Hepatocyte (in vitro differentiated cells): ENCODE measurements around the gene SMIM22. TPM values are rescaled to one million over a fixed set of nuclear protein-coding genes. Genes with fewer than 3 reads are reported as not detected.
A peak's percentile ranks its signal among the peaks of the same experiment; 100 is the strongest.

Source experiments
- DNase-seq: peaks from one replicate; pipeline ENCODE4 v3.0.0-alpha.2; 2016; ENCODE audit warnings: low spot score
- H2AFZ ChIP-seq: fragments of 200-600 bp; sonication (generic); 2 replicates; pipeline ENCODE4 v1.6.0; 2016; ENCODE audit warnings: antibody characterized with exemption, mild to moderate bottlenecking
- H3K27ac ChIP-seq: fragments of 200-600 bp; sonication (generic); 2 replicates; pipeline ENCODE4 v1.5.1; 2016; ENCODE audit warnings: mild to moderate bottlenecking
- H3K27me3 ChIP-seq: fragments of 200-600 bp; sonication (generic); 2 replicates; pipeline ENCODE4 v1.6.1; 2016
- H3K36me3 ChIP-seq: fragments of 200-600 bp; sonication (generic); replicated peaks from 2 replicates; pipeline ENCODE4 v1.5.1; 2016; ENCODE audit warnings: low read depth; ENCODE audit not compliant: insufficient read depth
- H3K4me1 ChIP-seq: fragments of 200-600 bp; sonication (generic); 2 replicates; pipeline ENCODE4 v1.5.1; 2016; ENCODE audit warnings: mild to moderate bottlenecking, moderate library complexity; ENCODE audit not compliant: insufficient read depth
- H3K4me2 ChIP-seq: fragments of 200-600 bp; sonication (generic); 2 replicates; pipeline ENCODE4 v1.6.0; 2016
- H3K4me3 ChIP-seq: fragments of 200-600 bp; sonication (generic); 2 replicates; pipeline ENCODE4 v1.5.1; 2016; ENCODE audit warnings: mild to moderate bottlenecking
- H3K79me2 ChIP-seq: fragments of 200-600 bp; sonication (generic); 2 replicates; pipeline ENCODE4 v1.6.0; 2017; ENCODE audit warnings: mild to moderate bottlenecking
- H3K9me2 ChIP-seq: fragments of 200-600 bp; sonication (generic); replicated peaks from 2 replicates; pipeline ENCODE4 v1.6.0; 2017; ENCODE audit warnings: mild to moderate bottlenecking; ENCODE audit not compliant: insufficient read depth
- H3K9me3 ChIP-seq: fragments of 200-600 bp; sonication (generic); 2 replicates; pipeline ENCODE4 v1.5.1; 2016; ENCODE audit warnings: low read depth, mild to moderate bottlenecking
- H4K20me1 ChIP-seq: fragments of 200-600 bp; sonication (generic); 2 replicates; pipeline ENCODE4 v1.6.0; 2016; ENCODE audit warnings: mild to moderate bottlenecking; ENCODE audit not compliant: insufficient read depth, poor library complexity, severe bottlenecking
- EZH2 ChIP-seq: fragments of 200-600 bp; sonication (generic); IDR thresholded peaks from 2 replicates; pipeline ENCODE4 v1.6.1; 2016; ENCODE audit warnings: antibody characterized with exemption, mild to moderate bottlenecking, borderline replicate concordance
- EZH2phosphoT487 ChIP-seq: fragments of 200-600 bp; sonication (generic); IDR thresholded peaks from one replicate; pipeline ENCODE4 v1.6.1; 2018; ENCODE audit warnings: antibody characterized with exemption, mild to moderate bottlenecking, low read depth, moderate library complexity; ENCODE audit not compliant: unreplicated experiment, severe bottlenecking
- WGBS: methylation state at CpG from one replicate; pipeline ENCODE4 v1.1.6; 2016; ENCODE audit warnings: low lambda C conversion rate; ENCODE audit errors: missing lambda C conversion rate; 5-methylcytosine and 5-hydroxymethylcytosine counted together
- polyA plus RNA-seq: library from polyadenylated mRNA; unstranded; fragments of >200 nt; fragmentation: Nextera tagmentation; extraction: Ambion mirVana; gene quantifications from 2 replicates; pipeline ENCODE4 v1.2.1, GENCODE V29; 2016
- total RNA-seq: library from RNA; depleted of rRNA; stranded (reverse); fragments of >200 nt; gene quantifications from 2 replicates; pipeline ENCODE4 v1.2.3, GENCODE V29; 2014
- TF ChIP-seq, protein P1 (sequence below): fragments of 200-600 bp; sonication (generic); IDR thresholded peaks from 2 replicates; pipeline ENCODE4 v1.5.1; 2016; ENCODE audit warnings: antibody characterized with exemption, mild to moderate bottlenecking; ENCODE audit not compliant: poor library complexity

SMIM22 gene
- total and polyA plus RNA-seq, 2 experiments from 2014 or later: 15.1 TPM; not detected in 1

- Histone ChIP-seq H3K9me2 (no peaks in the 10 kb centered on the region), H3K4me1 (no peaks in the 10 kb centered on the region), H4K20me1 (no peaks in the 10 kb centered on the region), H3K4me3 (no peak overlapping the region), H2AFZ (peak overlapping the region; percentile 74), H3K36me3 (no peaks in the 10 kb centered on the region), H3K27me3 (no peaks in the 10 kb centered on the region), H3K27ac (no peak overlapping the region), H3K4me2 (peak overlapping the region; percentile 77), H3K79me2 (peaks cover 24% of the 10 kb centered on the region), H3K9me3 (no peaks in the 10 kb centered on the region)
- whole genome bisulfite sequencing: 80% methylated on average over 7 of the region's 7 CpGs
- TF ChIP-seq, protein P1, sequence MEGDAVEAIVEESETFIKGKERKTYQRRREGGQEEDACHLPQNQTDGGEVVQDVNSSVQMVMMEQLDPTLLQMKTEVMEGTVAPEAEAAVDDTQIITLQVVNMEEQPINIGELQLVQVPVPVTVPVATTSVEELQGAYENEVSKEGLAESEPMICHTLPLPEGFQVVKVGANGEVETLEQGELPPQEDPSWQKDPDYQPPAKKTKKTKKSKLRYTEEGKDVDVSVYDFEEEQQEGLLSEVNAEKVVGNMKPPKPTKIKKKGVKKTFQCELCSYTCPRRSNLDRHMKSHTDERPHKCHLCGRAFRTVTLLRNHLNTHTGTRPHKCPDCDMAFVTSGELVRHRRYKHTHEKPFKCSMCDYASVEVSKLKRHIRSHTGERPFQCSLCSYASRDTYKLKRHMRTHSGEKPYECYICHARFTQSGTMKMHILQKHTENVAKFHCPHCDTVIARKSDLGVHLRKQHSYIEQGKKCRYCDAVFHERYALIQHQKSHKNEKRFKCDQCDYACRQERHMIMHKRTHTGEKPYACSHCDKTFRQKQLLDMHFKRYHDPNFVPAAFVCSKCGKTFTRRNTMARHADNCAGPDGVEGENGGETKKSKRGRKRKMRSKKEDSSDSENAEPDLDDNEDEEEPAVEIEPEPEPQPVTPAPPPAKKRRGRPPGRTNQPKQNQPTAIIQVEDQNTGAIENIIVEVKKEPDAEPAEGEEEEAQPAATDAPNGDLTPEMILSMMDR: no peak
- TF ChIP-seq EZH2: no peak
- TF ChIP-seq EZH2phosphoT487: no peak
- DNase-seq: no peak
Measured at GRCh38 chr16:4769306-4769638, 25.9 kb upstream of the SMIM22 start.

- Histone ChIP-seq H3K9me2 (no peaks in the 10 kb centered on the region), H3K4me2 (no peak overlapping the region), H3K9me3 (no peaks in the 10 kb centered on the region), H3K27ac (no peak overlapping the region), H4K20me1 (no peaks in the 10 kb centered on the region), H3K4me1 (no peaks in the 10 kb centered on the region), H2AFZ (no peak overlapping the region), H3K27me3 (no peaks in the 10 kb centered on the region), H3K4me3 (no peak overlapping the region), H3K36me3 (no peaks in the 10 kb centered on the region), H3K79me2 (peaks cover 3% of the 10 kb centered on the region)
- DNase-seq: no peak
- no peak for TF ChIP-seq EZH2phosphoT487
- TF ChIP-seq EZH2: no peak
- TF ChIP-seq, protein P1: no peak
- WGBS: 61% methylated on average over 3 of the region's 3 CpGs
Measured at GRCh38 chr16:4771646-4772045, 23.5 kb upstream of the SMIM22 start.

- Histone ChIP-seq H3K9me2 (no peaks in the 10 kb centered on the region), H3K4me2 (no peak overlapping the region), H2AFZ (no peak overlapping the region), H3K27ac (no peak overlapping the region), H3K9me3 (no peaks in the 10 kb centered on the region), H3K4me1 (no peaks in the 10 kb centered on the region), H3K4me3 (no peak overlapping the region), H3K79me2 (no peaks in the 10 kb centered on the region), H3K27me3 (no peaks in the 10 kb centered on the region), H4K20me1 (no peaks in the 10 kb centered on the region), H3K36me3 (no peaks in the 10 kb centered on the region)
- no peak for DNase-seq
- TF ChIP-seq, protein P1: no peak
- TF ChIP-seq EZH2phosphoT487 (no peak), EZH2 (no peak)
- 87% methylated on average over 5 of the region's 5 CpGs for WGBS
Measured at GRCh38 chr16:4772351-4772750, 22.8 kb upstream of the SMIM22 start.

GRCh38 chr16:4775005-4775404, 20.2 kb upstream of the SMIM22 start:
- Histone ChIP-seq H3K4me1 (no peaks in the 10 kb centered on the region), H3K36me3 (no peaks in the 10 kb centered on the region), H3K9me3 (no peaks in the 10 kb centered on the region), H3K4me3 (no peak overlapping the region), H3K79me2 (no peaks in the 10 kb centered on the region), H3K9me2 (no peaks in the 10 kb centered on the region), H3K4me2 (no peak overlapping the region), H3K27me3 (no peaks in the 10 kb centered on the region), H4K20me1 (no peaks in the 10 kb centered on the region), H2AFZ (no peak overlapping the region), H3K27ac (no peak overlapping the region)
- DNase-seq: no peak
- WGBS: 84% methylated on average over 6 of the region's 13 CpGs
- TF ChIP-seq, protein P1: no peak
- TF ChIP-seq EZH2phosphoT487 (no peak), EZH2 (no peak)
